ACHN (cell line): ENCODE data around the gene HMCN2.

Source experiments
- DNase-seq: peaks from one replicate; pipeline ENCODE4 v3.0.0-alpha.2; 2015
- in situ Hi-C: cut with HindIII; loops from 2 replicates; pipeline ENCODE4 v1.10.0; 2017; ENCODE audit warnings: low sequenced_read_pairs, low pct_ligation_motif_present, low pct_unique_long_range_greater_than_20kb

Gene HMCN2

DNA sequence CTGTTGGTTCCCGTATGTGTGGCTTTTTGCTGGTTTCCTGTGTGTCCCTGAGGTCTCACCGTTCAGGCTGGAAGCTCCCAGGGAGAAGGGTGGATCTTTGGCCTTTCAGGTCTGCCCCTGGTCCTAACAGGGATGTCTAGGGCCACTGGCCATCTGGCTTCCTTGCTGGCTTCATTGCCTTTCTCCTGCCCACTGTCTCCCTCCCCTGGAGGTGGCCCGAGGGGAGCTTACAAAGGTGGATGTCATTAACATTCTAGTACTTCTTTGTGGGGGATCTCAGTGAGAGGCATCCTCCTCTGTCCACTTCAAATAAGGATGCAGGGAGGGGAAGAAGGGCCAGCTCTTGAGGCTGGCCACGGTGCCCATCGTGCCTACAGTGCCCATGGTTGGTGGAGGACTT lies 35.2 kb downstream of the HMCN2 start:
- DNase-seq, result no peak
- in situ Hi-C loops, result no loop called here

DNA sequence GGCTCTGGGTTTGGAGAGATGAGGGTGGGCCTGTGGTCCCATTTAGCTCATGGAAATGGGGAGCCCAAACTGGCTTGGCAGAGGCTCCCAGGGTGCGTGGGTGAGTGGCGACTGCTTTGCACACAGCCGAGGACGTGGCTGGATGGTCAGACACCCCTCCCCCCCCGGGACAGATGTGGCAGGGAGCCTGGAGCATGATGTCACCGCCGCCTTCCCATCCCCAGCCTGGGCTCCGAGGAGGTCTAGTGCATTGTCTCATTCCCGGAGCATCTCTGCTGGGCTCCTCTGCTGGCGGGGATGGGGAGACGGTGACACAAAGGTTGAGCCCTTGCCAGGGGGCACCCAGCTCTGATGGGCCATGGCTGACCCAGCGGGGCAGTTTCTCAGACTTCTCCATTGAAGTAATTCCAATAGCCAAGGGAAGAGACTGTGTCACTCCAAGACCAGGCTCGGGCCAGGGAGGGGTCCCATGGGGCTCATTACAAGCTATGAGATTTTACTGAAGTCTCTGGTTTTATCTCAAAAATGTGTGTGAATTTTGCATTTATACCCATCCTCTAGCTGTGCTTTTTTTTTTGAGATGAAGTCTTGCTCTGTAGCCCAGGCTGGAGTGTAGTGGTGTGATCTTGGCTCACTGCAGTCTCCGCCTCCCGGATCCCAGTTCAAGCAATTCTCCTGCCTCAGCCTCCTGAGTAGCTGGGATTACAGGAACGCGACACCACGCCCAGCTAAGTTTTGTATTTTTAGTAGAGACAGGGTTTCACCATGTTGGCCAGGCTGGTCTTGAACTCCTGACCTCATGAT lies 36.1 kb downstream of the HMCN2 start:
- in situ Hi-C loops, result no loop called here
- no peak for DNase-seq

DNA sequence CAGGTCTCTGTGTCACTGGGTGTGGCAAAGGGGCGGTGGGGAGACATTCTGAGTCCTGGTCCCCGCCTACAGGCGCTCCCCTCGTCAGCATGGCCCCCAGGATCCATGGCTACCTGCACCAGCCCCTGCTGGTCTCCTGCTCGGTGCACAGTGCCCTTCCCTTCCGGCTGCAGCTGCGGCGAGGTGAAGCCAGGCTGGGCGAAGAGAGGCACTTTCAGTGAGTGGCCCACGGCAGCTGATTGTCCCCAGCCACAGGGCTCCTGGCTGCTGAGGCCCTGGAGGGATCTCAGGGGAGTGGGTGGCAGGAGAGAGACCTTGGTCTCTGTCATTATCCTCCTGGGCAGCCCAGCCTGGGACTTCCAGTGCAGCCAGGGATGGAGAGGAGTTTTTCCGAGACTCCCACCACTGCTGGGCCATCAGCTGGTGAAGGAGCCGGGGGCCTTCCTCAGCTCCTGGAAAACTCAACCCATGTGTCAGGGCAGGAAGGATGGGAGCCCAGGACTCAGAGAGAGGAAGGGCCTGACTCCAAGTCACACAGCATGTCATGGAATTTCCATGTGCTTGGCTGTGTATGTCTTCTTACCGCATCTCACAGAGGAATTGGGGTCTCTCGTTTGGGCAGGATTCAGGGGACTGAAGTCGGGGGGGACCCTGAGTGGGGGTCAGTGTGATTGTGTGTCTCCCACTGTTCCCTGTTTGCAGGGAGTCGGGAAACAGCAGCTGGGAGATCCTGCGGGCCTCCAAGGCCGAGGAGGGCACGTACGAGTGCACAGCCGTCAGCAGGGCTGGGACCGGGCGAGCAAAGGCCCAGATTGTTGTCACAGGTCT lies 37.4 kb downstream of the HMCN2 start:
- in situ Hi-C loops, result no loop called here
- no peak for DNase-seq

DNA sequence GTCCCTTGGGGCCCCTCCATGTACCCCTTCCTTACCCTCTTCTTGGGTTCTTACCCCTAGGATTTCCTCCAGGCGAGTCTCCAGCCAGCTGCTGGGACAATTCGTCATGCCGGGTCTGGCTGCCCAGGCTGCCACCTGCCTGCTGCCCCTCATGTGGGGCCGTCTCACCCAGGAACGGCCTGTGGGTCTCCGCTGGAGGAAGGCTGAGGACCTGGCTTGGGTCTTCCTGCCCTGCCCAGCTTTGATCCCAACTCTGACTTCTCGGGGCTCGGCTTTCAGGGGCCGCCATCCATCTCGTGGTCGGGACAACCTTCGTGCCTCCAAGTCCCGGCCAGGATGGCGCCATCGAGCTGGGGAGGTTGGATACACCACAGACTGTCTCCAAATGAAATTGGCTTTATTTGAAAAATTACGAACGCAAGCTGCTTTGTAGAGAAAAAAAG lies 38.1 kb downstream of the HMCN2 start:
- in situ Hi-C loops, result no loop called here
- DNase-seq, result no peak

DNA sequence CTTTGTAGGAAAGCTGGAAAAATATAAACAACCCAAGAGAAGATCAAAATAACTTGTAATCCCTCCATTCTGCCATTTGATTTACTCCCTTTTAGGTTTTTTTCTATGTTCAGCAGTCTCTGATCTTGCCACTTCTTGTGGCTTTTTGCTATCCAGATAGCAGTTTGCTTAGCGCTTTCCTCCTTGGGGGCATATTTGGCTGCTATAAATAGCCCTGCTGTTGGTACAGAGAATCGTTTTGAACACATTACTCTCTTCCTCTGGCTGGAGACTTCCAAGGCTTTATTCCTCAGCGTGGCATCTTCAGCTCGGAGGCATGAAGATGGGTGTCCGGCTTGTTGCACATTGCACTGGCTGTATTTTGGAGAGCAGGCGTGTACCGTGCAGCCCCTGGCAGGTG lies 38.6 kb downstream of the HMCN2 start:
- in situ Hi-C loops, result no loop called here

DNA sequence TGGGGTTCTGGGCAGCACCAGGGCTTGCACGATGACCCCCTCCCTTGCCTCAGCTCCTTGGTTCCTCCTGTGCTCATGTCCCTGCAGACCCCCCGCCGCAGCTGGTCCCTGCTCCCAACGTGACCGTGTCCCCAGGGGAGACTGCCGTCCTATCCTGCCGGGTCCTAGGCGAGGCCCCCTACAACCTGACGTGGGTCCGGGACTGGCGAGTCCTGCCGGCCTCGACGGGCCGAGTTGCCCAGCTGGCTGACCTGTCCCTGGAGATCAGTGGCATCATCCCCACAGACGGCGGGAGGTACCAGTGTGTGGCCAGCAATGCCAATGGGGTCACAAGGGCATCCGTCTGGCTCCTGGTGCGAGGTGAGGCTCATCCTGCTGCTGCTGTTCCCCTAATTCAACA lies 39.1 kb downstream of the HMCN2 start:
- in situ Hi-C loops, result no loop called here
- DNase-seq, result no peak

More for the DNA sequence above, 38.6 kb downstream of the HMCN2 start:
- no peak for DNase-seq

DNA sequence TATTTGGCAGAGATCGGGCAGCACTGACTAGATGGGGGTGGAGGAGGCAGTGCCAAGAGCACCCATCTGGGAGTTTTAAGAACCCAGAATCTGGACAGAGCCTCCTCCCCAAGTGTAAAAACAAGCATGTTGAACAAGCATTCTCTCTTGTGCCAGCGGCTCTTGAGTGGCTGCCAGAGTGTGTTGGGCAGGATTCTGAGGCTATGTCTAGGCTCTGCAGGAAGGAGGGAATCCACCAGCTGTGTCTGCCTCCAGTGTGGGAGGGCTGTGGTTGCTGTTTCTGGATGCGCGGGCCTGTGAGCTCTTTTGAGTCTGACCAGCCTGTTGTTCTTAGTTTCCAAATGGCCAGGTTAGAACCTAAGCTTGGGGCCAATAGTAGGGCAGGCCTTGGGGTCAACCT lies 39.8 kb downstream of the HMCN2 start:
- no peak for DNase-seq
- in situ Hi-C loops, result no loop called here

DNA sequence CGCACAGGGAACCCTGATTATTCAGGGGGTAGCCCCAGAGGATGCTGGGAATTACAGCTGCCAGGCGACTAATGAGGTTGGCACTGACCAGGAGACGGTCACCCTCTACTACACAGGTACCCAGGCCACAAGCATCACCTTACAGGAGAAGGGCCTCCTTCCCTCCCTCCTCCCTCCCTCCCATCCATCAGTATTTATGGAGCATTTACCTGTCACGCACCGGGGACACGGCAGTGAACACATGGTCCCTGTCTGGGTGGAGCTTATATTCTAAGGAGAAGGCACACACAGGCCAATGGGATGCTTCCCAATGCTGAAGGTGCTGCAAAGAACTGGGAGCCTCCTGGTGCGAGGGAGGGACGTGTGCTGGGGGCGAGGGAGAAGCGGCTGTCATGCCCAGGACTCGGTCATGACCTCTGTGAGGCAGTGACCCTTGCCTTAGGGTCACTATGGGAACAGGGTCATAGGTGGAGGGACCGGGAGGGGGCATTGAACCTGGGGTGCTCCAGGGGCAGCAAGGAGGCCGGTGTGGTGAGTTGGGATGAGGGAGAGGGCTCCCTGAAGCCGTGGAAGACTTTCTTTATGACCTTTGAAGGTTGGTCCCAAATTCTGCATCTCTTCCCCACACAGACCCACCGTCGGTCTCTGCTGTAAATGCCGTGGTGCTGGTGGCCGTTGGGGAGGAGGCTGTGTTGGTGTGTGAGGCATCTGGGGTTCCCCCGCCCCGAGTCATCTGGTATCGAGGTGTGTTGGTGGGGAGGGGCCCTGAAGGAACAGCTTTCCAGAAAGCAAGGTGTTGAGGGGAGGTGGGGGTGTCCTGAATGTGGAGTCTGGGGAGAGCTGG lies 41.5 kb downstream of the HMCN2 start:
- DNase-seq, result no peak
- in situ Hi-C loops, result no loop called here

DNA sequence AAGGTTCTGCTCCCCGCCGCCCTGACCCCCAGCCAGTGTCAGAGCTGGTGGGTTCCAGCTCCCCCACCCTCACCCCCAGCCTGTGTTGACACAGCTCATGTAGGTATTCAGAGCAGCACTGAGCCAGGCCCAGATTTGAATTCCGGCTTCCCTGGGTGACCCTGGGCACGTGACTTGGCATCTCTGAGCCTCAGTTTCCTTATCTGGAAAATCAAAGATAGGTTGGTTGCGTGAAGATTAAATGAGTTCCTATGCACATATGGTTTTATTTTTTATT lies 42.0 kb downstream of the HMCN2 start:
- DNase-seq, result no peak
- in situ Hi-C loops, result no loop called here

DNA sequence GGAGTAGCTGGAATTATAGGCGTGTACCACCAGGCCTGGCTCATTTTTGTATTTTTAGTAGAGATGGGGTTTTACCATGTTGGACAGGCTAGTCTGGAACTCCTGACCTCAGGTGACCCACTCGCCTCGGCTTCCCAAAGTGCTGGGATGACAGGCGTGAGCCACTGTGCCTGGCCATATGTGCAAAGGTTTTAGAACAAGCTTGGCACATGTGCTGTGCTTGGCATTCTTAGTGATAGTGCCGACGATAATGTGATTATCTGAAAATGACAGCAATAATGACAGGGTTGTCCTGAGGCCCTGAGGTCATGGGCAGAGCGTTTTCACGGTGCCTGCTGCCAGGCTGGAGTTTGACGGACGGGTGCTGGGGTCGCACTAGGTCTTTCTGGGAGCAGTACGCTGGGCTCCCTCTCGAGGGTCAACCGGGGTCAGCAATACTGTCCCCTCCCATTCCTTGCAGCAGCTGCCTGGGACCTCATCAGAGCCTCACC lies 42.6 kb downstream of the HMCN2 start:
- no peak for DNase-seq
- in situ Hi-C loops, result no loop called here

DNA sequence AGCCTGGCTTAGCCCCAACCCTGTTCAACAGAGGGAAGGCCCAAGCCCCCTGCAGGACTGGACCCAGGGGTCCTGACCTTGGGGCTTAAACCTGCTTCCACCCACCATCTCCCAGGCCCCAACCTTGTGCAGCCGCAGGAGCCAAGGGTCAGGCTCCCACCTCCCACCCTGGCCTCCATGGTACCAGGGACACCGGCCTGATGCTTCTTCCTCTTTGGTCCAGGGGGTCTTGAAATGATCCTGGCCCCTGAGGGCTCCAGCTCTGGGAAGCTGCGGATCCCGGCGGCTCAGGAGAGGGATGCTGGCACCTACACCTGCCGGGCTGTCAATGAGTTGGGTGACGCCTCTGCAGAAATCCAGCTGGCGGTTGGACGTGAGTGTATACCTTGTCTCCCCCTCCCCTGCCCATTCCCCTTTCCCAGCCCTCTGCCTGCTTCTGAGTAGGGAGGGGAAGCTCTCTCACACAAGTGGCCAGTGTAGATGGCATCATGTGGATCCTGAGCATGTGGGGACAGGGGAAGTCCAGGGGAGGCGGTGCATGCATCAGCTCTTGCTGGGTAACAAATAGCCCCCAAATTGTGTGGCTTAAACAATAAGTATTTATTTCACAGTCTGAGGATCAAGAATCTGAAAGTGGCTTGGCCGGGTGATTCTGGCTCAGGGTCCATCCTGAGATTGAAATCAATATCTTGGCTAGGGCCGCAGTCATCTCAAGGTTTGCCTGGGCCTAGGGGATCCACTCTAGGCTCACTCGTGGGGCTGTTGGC lies 44.3 kb downstream of the HMCN2 start:
- in situ Hi-C loops, result no loop called here
- no peak for DNase-seq

DNA sequence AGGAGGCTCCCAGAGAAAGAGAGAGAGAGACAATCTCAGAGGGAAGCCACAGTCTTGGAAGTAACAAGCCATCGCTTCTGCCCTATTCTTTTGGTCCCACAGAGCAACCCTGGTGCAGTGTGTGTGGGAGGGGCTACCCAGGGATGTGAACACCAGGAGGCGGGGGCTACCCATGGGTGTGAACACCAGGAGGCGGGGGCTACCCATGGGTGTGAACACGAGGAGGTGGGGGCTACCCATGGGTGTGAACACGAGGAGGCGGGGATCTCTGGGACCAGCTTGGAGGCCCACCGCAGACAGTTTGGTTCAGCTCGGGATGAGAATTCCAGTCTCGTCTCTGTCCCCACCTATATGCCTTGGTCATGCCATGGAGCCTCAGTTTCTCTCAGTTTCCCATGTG lies 44.9 kb downstream of the HMCN2 start:
- in situ Hi-C loops, result no loop called here
- no peak for DNase-seq

DNA sequence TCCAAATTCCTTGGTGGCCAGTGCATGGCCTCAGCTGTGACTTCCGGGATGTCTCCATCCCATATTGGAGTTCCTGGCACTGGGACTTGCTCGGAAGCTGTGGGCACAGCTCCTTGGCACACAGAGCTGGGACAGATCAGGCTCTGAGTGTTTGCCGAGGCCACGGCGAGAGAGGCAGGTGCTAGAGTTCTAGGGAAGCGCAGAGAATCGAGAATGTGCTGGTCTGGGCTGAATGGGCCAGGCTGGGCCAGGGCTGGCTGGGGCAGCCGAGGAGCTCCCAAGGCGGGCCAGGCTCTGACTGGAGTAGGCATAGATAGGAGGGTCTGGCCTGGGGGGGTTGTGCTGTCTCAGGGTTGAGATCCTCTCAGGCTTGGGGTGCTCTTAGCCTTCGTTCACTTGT lies 45.4 kb downstream of the HMCN2 start:
- in situ Hi-C loops, result no loop called here
- no peak for DNase-seq

DNA sequence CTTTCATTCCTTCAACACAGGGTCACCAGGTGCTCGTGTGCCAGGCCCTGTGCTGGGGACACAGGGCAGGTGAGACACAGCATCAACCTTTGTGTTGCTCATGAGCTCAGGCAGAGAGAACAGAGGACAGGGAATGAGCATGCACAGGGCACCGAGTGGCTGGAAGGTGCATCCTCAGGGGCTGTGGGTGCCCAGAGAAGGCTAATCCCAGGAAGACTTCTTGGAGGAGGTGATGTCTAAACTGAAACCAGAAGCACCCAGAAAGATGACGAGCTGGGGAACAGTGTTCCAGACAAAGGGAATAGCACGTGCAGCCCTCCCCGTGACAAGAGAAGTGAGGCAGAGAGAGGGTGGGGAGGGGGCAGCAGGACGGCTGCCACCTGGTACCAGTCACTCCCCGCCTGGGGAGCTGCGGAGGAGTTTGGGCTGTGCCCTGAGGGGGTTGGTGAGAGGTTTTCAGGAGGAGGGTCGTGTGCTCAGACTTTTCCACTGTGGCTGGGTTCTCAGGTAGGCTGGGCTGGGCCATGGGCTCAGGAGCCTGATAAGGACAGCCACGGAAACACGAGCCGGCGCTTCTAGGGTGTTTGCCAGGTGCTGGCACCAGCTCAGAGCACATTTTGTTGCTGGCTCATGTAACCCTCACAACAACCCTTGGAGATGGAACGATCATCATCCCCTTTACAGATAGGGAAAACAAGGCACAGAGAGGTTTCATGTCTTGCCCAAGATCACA lies 46.0 kb downstream of the HMCN2 start:
- DNase-seq, result no peak
- in situ Hi-C loops, result no loop called here

DNA sequence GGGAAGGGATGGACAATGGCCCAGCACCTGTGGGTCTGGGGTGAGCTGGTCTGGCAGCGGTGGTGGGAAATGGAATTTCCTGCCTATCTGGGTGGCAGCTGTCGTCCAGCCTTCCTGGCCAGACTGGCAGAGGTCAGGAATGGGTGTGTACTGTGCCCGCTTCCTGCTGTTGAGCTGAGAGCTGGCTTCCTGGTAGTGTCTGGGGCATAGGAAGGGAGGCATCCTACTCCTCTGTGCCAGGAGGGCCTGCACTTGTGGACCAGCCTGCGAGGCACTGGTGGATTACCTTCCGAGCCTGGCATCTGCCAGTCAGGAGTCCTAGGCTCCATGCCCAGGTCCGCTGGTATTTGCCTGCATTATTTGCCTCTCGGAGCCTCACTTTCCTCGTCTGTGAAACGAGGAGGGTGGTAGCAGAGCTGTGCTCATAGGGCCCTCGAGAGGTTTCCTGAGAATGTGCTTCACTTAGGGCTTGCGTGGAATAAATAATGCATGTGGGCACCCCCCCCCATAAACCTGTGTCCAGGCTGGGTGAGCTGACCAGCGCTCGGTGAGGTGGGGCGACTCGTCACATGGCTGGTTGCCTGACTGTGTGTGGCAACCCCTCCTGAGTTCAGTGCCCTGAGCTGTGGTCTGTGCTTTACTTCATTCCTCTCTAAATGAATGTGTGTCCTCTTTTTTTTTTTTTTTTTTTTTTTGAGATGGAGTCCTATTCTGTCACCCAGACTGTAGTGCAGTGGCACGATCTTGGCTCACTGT lies 47.7 kb downstream of the HMCN2 start:
- in situ Hi-C loops, result no loop called here
- no peak for DNase-seq

DNA sequence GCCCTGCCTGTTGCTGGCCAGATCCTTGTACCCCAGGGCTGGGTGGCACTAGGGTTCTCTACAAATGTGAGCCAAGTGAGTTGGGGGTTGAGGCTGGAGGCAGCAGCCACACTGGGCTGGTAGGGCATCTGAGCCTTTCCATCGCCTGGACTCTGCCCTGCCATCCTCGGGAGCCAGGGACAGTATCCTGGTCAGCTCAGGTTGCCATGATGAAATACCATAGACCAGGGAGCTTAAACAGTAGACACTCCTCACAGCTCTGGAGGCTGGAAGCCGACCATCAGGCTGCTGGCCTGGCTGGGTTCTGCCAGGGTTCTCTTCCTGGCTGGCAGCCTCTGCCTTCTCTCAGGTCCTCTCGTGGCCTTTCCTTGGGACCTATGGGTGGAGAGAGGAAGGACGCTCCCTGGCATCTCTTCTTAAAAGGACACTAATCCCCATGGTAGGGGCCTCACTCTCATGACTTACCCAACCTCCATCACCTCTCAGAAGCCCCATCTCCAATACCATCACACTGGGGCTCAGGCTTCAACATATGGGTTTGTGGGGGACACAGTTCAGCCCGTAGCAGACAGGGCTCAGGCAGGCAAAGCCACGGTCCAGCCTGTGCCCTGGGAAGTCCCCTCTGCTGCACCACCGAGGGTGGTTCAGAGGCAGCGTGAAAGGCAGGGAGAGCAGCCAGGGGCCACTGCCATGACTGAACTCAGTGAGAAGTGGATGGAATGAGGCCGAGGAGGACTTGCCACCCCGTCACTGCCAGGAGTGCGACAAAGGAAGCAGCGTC lies 50.1 kb downstream of the HMCN2 start:
- DNase-seq, result no peak
- in situ Hi-C loops, result no loop called here

DNA sequence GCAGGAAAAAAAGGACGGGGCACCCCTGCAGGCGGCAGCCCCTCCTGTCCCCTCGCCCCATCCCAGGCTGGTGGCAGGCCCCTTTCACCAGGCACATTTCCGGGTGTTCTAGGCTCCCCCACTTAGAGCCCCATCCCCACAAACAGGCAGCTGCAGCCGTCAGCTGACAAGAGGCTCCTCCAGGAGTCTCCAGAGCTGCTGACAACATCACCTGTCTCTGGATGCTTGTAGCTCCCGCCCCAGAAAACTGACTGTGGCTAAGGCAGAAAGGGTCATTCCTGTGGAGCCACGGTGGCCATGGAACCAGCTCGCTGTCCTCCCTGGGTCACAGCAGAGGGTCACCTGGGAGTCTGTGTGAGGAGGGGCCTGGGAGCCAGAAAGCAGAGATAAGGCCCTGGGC lies 50.9 kb downstream of the HMCN2 start:
- no peak for DNase-seq
- in situ Hi-C loops, result no loop called here
